Measurements from ENCODE around the gene GHRL. TPM values are rescaled to one million over a fixed set of nuclear protein-coding genes. Genes with fewer than 3 reads are reported as not detected.

Gene GHRL
- total RNA-seq, 2 experiments from 2014 or later = not detected

GRCh38 chr3:10259036-10259435 is 33.7 kb downstream of the GHRL start:
- CTCF ChIA-PET = no interaction called here
- POLR2A ChIA-PET = interaction anchor here (0.6 to 0.7 kb wide), 4 partner anchors 9 to 529 kb away, joined by 3 to 6 read pairs (median 4); no protein-coding TSS in a partner anchor

GRCh38 chr3:10255835-10256234 is 36.9 kb downstream of the GHRL start:
- POLR2A ChIA-PET = no interaction called here
- CTCF ChIA-PET = no interaction called here

GRCh38 chr3:10253731-10254130 is 39.0 kb downstream of the GHRL start:
- POLR2A ChIA-PET = no interaction called here
- CTCF ChIA-PET = interaction anchor here (0.6 to 1.1 kb wide), 2 partner anchors 8 to 9 kb away, joined by 3 read pairs; no protein-coding TSS in a partner anchor

- CTCF ChIA-PET = no interaction called here
- POLR2A ChIA-PET = interaction anchor here (0.5 kb wide), 1 partner anchor 535 kb away, joined by 5 read pairs; no protein-coding TSS in a partner anchor
Measured at GRCh38 chr3:10251006-10251405, 41.7 kb downstream of the GHRL start.

- CTCF ChIA-PET = no interaction called here
- POLR2A ChIA-PET = interaction anchor here (0.7 to 1.1 kb wide), 3 partner anchors 10 to 34 kb away, joined by 3 to 6 read pairs (median 3); no protein-coding TSS in a partner anchor
Measured at GRCh38 chr3:10249833-10250232, 42.9 kb downstream of the GHRL start.

GRCh38 chr3:10248984-10249748 is 43.6 kb downstream of the GHRL start:
- CTCF ChIA-PET = interaction anchor here (0.7 to 1.2 kb wide), 2 partner anchors 11 to 22 kb away, joined by 3 to 4 read pairs; no protein-coding TSS in a partner anchor
- POLR2A ChIA-PET = interaction anchor here (0.7 to 1.8 kb wide), 7 partner anchors 10 to 471 kb away, joined by 3 to 13 read pairs (median 3); partner anchors contain the start of gene VHL

GRCh38 chr3:10248184-10248983 is 44.4 kb downstream of the GHRL start, which contains the start of gene TATDN2:
TSS of gene TATDN2 (plus strand) at chr3:10248459. CDS start at chr3:10249201, 742 bp downstream.
- POLR2A ChIA-PET = interaction anchor here (0.8 to 1.8 kb wide), 7 partner anchors 20 to 470 kb away, joined by 3 to 13 read pairs (median 3); partner anchors contain the start of gene VHL
- CTCF ChIA-PET = interaction anchor here (0.7 to 1.5 kb wide), 7 partner anchors 12 to 517 kb away, joined by 3 to 4 read pairs (median 3); no protein-coding TSS in a partner anchor

- ChIA-PET CTCF (interaction anchor here (0.7 to 1.5 kb wide), 8 partner anchors 10 to 517 kb away, joined by 3 to 4 read pairs (median 3); no protein-coding TSS in a partner anchor), POLR2A (interaction anchor here (0.7 to 1.8 kb wide), 6 partner anchors 49 to 469 kb away, joined by 3 to 13 read pairs (median 4); partner anchors contain the start of gene VHL)
Measured at GRCh38 chr3:10247679-10248183, 45.0 kb downstream of the GHRL start.

GRCh38 chr3:10245081-10245712 is 47.5 kb downstream of the GHRL start:
- ChIA-PET POLR2A (no interaction called here), CTCF (interaction anchor here (1.2 kb wide), 1 partner anchor 18 kb away, joined by 3 read pairs; no protein-coding TSS in a partner anchor)

- ChIA-PET POLR2A (interaction anchor here (0.5 kb wide), 1 partner anchor 96 kb away, joined by 5 read pairs; no protein-coding TSS in a partner anchor), CTCF (interaction anchor here (1.2 kb wide), 1 partner anchor 19 kb away, joined by 3 read pairs; no protein-coding TSS in a partner anchor)
Measured at GRCh38 chr3:10244009-10244408, 48.7 kb downstream of the GHRL start.

GRCh38 chr3:10242182-10243065 is 50.3 kb downstream of the GHRL start:
- ChIA-PET POLR2A (interaction anchor here (0.5 to 1.3 kb wide), 4 partner anchors 38 to 127 kb away, joined by 4 to 7 read pairs (median 4); no protein-coding TSS in a partner anchor), CTCF (interaction anchor here (0.6 to 1.3 kb wide), 6 partner anchors 13 to 289 kb away, joined by 3 to 6 read pairs (median 3); partner anchors contain the start of gene VHL)

- POLR2A ChIA-PET = no interaction called here
- CTCF ChIA-PET = interaction anchor here (0.6 to 1.0 kb wide), 2 partner anchors 22 to 224 kb away, joined by 3 to 4 read pairs; no protein-coding TSS in a partner anchor
Measured at GRCh38 chr3:10240799-10241198, 51.9 kb downstream of the GHRL start.

- POLR2A ChIA-PET = no interaction called here
- CTCF ChIA-PET = interaction anchor here (0.5 to 1.2 kb wide), 3 partner anchors 9 to 39 kb away, joined by 3 read pairs; no protein-coding TSS in a partner anchor
Measured at GRCh38 chr3:10238345-10239183, 54.2 kb downstream of the GHRL start.

All from activated CD8-positive, alpha-beta memory T cell treated with anti-CD3 and anti-CD28 coated beads for 36 hours (primary cell).